Naive thymus-derived CD8-positive, alpha-beta T cell (primary cell): ENCODE results near the gene TNK2. TPM values are rescaled to one million over a fixed set of nuclear protein-coding genes. Genes with fewer than 3 reads are reported as not detected.
A peak's percentile ranks its signal among the peaks of the same experiment; 100 is the strongest.
"Not testable (repeated sequence)": the region's sequence is repeated elsewhere in the genome, so short reads cannot be mapped to it uniquely, and the experiment has no call there.

Experiments
- ATAC-seq, 2 donors: fragments of 150-1000 bp; cut with Tn5 transposase in 1 of 2; sonication (Bioruptor Pico), chemical (Tn5 transposase) in 1 of 2; 1 replicate in 1 of 2; 2 replicates in 1 of 2; pipeline ENCODE4 v1.10.0; 2021; ENCODE audit warnings: mild to moderate bottlenecking in 2 of 2, moderate library complexity in 2 of 2
- POLR2A ChIA-PET: fragments of 350-600 bp; sonication (Branson Sonifier 250); formaldehyde crosslinking; loops from one replicate; lab custom pipeline; 2021; ENCODE audit warnings: antibody characterized with exemption; lab: Charles Lee
- DNase-seq, 10 donors: peaks; one replicate each; pipeline versions ENCODE4 v3.0.0 to v3.0.0-alpha.2; 2020 to 2022
- H3K27ac Mint-ChIP-seq, 10 donors: one replicate each; pipeline ENCODE4 v1.8.0; 2020 to 2022; ENCODE audit warnings: mild to moderate bottlenecking in 10 of 10, mixed read lengths in 10 of 10, moderate library complexity in 4 of 10, inconsistent platforms in 1 of 10
- H3K27me3 Mint-ChIP-seq, 5 donors: one replicate each; pipeline ENCODE4 v1.8.0; 2021 to 2022; ENCODE audit warnings: mixed read lengths in 5 of 5
- H3K36me3 Mint-ChIP-seq, 3 donors: one replicate each; pipeline ENCODE4 v1.8.0; 2020 to 2022; ENCODE audit warnings: mixed read lengths in 3 of 3, mild to moderate bottlenecking in 2 of 3, inconsistent platforms in 1 of 3
- H3K4me1 Mint-ChIP-seq, 4 donors: one replicate each; pipeline ENCODE4 v1.8.0; 2021 to 2022; ENCODE audit warnings: mixed read lengths in 4 of 4
- H3K4me3 Mint-ChIP-seq, 10 donors: one replicate each; pipeline ENCODE4 v1.8.0; 2020 to 2022; ENCODE audit warnings: mild to moderate bottlenecking in 10 of 10, mixed read lengths in 10 of 10, moderate library complexity in 6 of 10, inconsistent platforms in 1 of 10
- H3K9me3 Mint-ChIP-seq, 9 donors: one replicate each; pipeline ENCODE4 v1.8.0; 2020 to 2022; ENCODE audit warnings: mixed read lengths in 9 of 9, mild to moderate bottlenecking in 3 of 9, inconsistent platforms in 1 of 9, moderate library complexity in 1 of 9
- polyA plus RNA-seq, 3 donors: library from polyadenylated mRNA; unstranded; fragments of 300-500 nt; fragmentation: Illumina TruSeq; gene quantifications; one replicate each; pipeline ENCODE4 v1.2.3, GENCODE V29; 2021
- total RNA-seq, 8 experiments: library from RNA in 2 of 8; stranded (reverse) in 2 of 8; gene quantifications; one replicate each; pipeline ENCODE4 v1.2.3 and lab custom pipeline; 2021 to 2026

The TNK2 gene
- total and polyA plus RNA-seq, 5 experiments from 2014 or later: 1.3 to 149 (median 2.5) TPM

DNA sequence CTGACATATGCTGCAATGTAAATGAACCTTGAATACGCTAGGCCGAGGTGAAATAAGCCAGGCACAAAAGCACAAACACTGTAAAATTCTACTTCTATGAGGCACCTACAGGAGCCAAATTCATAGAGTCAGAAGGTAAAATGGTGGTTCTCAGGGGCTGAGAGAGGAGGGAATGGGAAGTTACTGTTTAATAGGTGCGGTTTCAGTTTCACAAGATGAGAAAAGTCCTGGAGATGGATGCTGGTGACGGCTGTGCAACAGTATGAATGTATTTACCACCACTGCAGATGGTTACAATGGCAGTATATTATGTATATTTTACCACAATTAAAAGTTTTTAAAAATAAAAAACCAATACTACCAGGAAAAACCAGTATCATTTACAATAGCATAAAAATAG, 4.0 kb downstream of the TNK2 start:
- no peak for ATAC-seq
- peaks cover 46 to 83% (median 77%) of the 10 kb centered on the region in 4 donors for H3K4me1 Mint-ChIP-seq
- H3K27ac Mint-ChIP-seq: peak overlapping the region in 6 of 10 donors; percentile 43 to 100 (median 78)
- H3K4me3 Mint-ChIP-seq: peak overlapping the region in 2 of 10 donors; percentile 39 to 98
- H3K9me3 Mint-ChIP-seq: no peaks in the 10 kb centered on the region
- POLR2A ChIA-PET: no interaction called here
- no peaks in the 10 kb centered on the region for H3K27me3 Mint-ChIP-seq
- no peak for DNase-seq
- peaks cover 0 to 2% (median 2%) of the 10 kb centered on the region in 3 donors for H3K36me3 Mint-ChIP-seq

DNA sequence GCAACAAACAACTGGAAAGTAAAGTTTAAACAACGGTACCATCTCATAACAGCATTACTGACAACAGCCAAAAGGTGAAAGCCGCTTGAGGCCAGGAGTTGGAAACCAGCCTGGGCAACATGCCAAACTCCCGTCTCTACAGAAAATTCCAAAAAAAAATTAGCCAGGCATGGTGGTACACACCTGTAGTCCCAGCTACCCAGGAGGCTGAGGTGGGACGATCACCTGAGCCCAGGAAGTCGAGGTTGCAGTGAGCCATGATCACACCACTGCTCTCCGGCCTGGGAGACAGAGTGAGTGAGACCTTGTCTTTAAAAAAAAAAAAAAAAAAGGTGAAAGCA, 4.4 kb downstream of the TNK2 start:
- Mint-ChIP-seq H3K9me3 (no peaks in the 10 kb centered on the region), H3K4me3 (peak overlapping the region in 3 of 10 donors; percentile 6 to 52 (median 26)), H3K36me3 (peaks cover 0 to 2% (median 2%) of the 10 kb centered on the region in 3 donors), H3K27me3 (no peaks in the 10 kb centered on the region), H3K27ac (peak overlapping the region in 5 of 10 donors; percentile 20 to 99 (median 43)), H3K4me1 (peaks cover 46 to 87% (median 78%) of the 10 kb centered on the region in 4 donors)
- ATAC-seq (no peak), DNase-seq (no peak)
- POLR2A ChIA-PET: no interaction called here

DNA sequence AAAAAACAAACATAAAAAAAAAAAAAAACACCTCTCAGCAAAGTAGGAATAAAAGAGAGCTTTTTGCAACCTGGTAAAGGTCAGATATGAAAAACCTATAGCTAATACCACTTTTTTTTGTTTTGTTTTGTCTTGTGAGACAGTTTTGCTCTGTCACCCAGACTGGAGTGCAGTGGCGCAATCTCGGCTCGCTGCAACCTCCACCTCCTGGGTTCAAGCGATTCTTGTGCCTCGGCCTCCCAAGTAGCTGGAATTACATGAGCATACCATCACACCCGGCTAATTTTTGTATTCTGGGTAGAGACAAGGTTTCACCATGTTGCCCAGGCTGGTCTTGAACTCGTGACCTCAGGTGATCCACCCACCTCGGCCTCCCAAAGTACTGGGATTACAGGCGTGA, 5.7 kb downstream of the TNK2 start:
- DNase-seq, POLR2A ChIA-PET, ATAC-seq, H3K27me3 Mint-ChIP-seq, H3K9me3 Mint-ChIP-seq, H3K36me3 Mint-ChIP-seq: not testable (repeated sequence)
- Mint-ChIP-seq H3K4me3 (peak overlapping the region in 1 of 10 donors; percentile 48), H3K4me1 (peaks cover 46 to 90% (median 79%) of the 10 kb centered on the region in 4 donors), H3K27ac (peak overlapping the region in 1 of 10 donors; percentile 99)

DNA sequence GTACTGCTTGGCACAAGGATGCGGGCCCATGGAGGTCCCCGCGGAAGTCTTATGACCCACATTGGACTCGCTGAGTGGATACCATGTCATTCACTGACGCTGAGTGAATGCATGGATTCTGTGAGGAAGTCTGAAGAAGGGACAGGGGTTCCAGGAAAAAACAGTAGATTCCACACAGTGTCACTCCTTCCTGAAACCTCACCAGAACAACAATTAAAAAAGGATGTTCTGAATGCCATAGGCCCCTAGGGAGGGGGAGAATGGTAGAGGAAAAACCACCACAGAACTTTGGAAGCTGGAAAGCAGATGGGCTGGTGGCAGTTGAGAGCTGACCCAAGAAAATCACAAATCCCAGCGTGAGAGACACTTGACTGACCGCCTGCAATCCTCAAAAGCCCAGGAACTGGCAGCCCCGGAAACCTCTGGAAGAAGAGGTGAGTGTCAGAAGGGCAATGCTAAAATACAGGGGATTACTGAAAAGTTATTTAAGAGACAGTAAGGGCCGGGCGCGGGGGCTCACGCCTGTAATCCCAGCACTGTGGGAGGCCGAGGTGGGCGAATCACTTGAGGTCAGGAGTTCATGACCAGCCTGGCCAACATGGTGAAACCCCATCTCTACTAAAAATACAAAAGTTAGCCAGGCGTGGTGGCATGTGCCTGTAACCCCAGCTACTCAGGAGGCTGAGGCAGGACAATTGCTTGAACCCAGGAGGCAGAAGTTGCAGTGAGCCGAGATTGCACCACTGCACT, 6.3 kb downstream of the TNK2 start:
- H3K36me3 Mint-ChIP-seq, ATAC-seq, DNase-seq, POLR2A ChIA-PET, H3K4me3 Mint-ChIP-seq, H3K27me3 Mint-ChIP-seq, H3K9me3 Mint-ChIP-seq: not testable (repeated sequence)
- peak overlapping the region in 1 of 10 donors; percentile 83 for H3K27ac Mint-ChIP-seq
- H3K4me1 Mint-ChIP-seq: peaks cover 48 to 95% (median 79%) of the 10 kb centered on the region in 4 donors

DNA sequence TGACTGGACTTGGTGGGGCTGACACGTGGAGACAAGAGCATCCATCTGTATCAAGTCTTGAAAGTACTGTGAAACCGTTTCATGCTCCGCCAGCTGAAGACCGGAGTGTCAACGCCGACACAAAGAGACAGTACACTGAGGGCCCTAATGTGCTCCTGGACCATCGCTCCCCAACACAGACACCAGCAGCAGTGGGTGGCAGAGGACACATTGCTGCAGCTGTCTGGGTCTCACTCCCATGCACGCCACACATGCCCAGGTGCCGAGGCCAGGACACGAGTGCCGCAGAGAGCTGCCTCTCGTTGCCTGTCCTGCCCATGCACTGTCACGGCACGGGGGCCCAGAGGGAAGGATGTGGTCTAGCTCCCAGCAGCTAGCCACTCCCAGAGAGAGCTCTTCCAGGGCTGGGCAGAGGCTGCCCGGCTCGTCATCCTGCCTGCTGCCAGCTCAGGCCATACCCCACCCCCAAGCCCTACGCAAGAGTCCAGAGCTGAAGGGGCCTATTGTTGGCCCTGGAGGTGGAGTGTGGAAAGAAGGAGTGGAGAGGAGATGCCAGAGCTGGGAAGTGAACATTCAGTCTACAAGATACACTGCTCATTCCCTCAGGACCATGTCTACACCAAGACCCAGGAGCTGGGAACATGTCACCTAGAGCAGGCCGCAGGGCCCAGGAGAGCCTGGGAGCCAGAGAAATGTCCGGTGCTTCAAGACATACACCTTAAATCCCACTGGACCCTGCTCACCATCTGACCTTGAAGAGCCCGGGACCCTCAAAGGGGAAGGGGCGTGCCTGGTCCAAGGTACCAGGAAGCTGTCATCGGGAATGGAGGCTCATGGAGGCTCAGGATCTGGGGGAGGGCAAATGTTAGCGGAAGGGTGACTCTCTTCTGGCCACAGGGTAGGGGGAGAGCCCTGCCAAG, 7.7 kb downstream of the TNK2 start:
- Mint-ChIP-seq H3K27ac (peak overlapping the region in 9 of 10 donors; percentile 41 to 86 (median 80)), H3K27me3 (no peaks in the 10 kb centered on the region), H3K36me3 (peaks cover 0 to 2% (median 2%) of the 10 kb centered on the region in 3 donors), H3K9me3 (no peaks in the 10 kb centered on the region), H3K4me1 (peaks cover 46 to 92% (median 77%) of the 10 kb centered on the region in 4 donors), H3K4me3 (peak overlapping the region in 8 of 10 donors; percentile 22 to 65 (median 54))
- DNase-seq: peak in 4 of 10 donors; percentile 21 to 32 (median 27)
- peak in 1 of 2 donors; percentile 29 for ATAC-seq
- POLR2A ChIA-PET: interaction anchor here (0.7 to 1.5 kb wide), 3 partner anchors 8 to 11 kb away, joined by 3 to 9 read pairs (median 3); partner anchors contain the start of gene TNK2

DNA sequence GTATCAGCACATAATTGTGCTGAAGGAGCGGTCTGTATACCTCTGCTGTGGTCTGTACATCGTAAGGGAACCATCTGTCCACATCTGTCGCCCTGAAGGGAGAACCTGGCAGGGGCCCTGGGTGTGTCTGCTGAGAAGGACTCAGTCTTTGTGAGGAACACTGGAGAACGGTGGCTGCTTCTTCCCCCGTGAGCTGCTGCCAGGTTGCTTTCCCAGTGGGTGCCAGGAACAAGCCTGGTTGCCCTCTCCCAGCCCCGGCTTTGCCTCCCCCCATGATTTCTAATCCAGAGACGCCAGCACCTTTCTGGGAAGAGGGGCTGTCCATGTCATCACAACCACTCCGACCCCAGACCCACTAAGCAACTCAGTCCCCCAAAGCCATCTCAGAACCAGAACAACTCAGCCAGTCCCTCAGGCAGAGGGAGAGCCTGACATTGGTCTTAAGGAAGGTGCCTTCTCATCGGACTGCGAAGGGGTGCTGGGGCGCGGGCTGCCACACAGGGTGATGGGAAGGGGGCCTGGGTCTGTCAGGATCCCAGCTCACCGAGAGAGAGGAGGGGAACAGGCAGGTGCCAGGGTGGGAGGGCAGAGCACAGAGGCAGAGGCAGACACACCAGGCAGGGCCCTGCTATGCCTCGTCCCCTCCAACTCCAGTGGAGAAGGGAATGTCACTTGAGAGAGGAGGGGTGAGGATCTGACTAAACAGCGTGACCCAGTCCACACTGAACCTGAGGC, 8.5 kb downstream of the TNK2 start:
- peaks cover 0 to 2% (median 2%) of the 10 kb centered on the region in 3 donors for H3K36me3 Mint-ChIP-seq
- POLR2A ChIA-PET: interaction anchor here (1.5 to 8.8 kb wide), 2 partner anchors 8 to 9 kb away, joined by 9 to 241 read pairs; partner anchors contain the start of gene TNK2
- H3K4me3 Mint-ChIP-seq: peak overlapping the region in 8 of 10 donors; percentile 22 to 65 (median 51)
- H3K27ac Mint-ChIP-seq: peak overlapping the region in 7 of 10 donors; percentile 52 to 86 (median 81)
- no peak for DNase-seq
- peaks cover 43 to 85% (median 73%) of the 10 kb centered on the region in 4 donors for H3K4me1 Mint-ChIP-seq
- no peak for ATAC-seq
- H3K9me3 Mint-ChIP-seq: no peaks in the 10 kb centered on the region
- H3K27me3 Mint-ChIP-seq: no peaks in the 10 kb centered on the region

DNA sequence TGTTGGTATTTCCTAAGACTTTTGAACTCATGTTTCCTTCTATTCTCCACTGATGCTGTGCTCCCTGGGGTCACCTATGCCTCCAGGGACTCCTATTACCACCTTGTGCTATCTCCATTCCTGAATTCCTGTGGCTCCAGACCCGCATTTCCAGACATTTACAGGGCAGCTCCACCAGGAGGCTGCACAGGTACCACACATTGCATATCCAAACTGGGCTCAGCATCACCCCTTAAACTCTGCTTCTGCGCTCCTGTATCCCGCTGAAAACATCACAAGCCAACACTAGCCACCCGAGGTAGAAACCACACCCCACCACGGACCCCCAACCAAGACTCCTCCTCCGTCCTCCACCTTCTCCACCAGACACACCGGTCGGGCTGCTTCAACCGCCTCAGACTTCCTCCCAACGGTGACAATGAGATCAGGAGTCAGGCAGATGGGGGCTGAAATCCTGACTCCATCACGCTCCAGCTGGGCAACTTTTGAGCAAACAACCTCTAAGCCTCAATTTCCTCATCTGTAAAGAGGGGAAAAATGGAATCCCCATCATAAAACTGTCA, 10.4 kb downstream of the TNK2 start:
- Mint-ChIP-seq H3K27me3 (no peaks in the 10 kb centered on the region), H3K27ac (peak overlapping the region; percentile 75 to 96 (median 88)), H3K9me3 (no peaks in the 10 kb centered on the region), H3K36me3 (peaks cover 0 to 2% (median 2%) of the 10 kb centered on the region in 3 donors), H3K4me3 (peak overlapping the region; percentile 39 to 93 (median 66)), H3K4me1 (peaks cover 44 to 84% (median 68%) of the 10 kb centered on the region in 4 donors)
- ATAC-seq: no peak
- POLR2A ChIA-PET: interaction anchor here (5.5 to 8.8 kb wide), 2 partner anchors 10 to 16 kb away, joined by 53 to 241 read pairs; partner anchors contain the start of gene TNK2
- DNase-seq: no peak

DNA sequence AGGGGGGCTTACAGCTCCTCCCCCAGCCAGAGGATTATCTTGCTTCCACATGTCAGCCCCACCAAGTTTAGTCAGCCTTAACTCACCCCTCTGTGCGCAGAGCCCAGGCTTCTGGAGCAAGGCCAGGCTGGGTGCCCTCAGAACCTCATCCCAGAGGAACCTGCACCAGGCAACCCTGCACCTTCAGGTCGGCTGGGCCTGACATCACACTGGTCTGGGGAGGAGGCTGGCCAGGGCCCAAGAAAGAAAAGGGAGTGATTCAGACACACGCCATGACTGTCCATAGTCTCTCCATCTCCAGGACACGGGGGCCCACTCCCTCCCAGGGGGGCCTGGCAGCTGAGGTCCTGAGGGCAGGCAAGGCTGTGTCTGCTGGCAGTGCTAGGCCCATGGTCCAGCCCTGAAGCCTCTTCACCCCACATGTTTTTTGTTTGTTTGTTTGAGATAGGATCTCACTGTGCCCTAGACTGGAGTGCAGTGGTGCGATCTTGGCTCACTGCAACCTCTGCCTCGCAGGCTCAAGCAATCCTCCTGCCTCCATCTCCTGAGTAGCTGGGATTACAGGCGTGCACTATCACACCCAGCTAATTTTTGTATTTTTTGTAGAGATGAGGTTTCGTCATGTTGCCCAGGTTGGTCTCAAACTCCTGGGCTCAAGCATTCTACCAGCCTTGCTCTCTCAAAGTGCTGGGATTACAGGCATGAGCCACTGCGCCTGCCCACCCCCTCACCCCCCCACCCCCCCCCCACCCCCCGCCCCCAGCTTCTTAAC, 11.1 kb downstream of the TNK2 start:
- H3K9me3 Mint-ChIP-seq: no peaks in the 10 kb centered on the region
- ATAC-seq (no peak), DNase-seq (no peak)
- peak overlapping the region; percentile 56 to 98 (median 96) for H3K27ac Mint-ChIP-seq
- POLR2A ChIA-PET: interaction anchor here (2.0 to 8.8 kb wide), 3 partner anchors 10 to 47 kb away, joined by 5 to 241 read pairs (median 53); partner anchors contain the start of gene TNK2
- peaks cover 44 to 80% (median 67%) of the 10 kb centered on the region in 4 donors for H3K4me1 Mint-ChIP-seq
- H3K36me3 Mint-ChIP-seq: peaks cover 0 to 2% (median 2%) of the 10 kb centered on the region in 3 donors
- H3K27me3 Mint-ChIP-seq: no peaks in the 10 kb centered on the region
- peak overlapping the region; percentile 84 to 94 (median 90) for H3K4me3 Mint-ChIP-seq

DNA sequence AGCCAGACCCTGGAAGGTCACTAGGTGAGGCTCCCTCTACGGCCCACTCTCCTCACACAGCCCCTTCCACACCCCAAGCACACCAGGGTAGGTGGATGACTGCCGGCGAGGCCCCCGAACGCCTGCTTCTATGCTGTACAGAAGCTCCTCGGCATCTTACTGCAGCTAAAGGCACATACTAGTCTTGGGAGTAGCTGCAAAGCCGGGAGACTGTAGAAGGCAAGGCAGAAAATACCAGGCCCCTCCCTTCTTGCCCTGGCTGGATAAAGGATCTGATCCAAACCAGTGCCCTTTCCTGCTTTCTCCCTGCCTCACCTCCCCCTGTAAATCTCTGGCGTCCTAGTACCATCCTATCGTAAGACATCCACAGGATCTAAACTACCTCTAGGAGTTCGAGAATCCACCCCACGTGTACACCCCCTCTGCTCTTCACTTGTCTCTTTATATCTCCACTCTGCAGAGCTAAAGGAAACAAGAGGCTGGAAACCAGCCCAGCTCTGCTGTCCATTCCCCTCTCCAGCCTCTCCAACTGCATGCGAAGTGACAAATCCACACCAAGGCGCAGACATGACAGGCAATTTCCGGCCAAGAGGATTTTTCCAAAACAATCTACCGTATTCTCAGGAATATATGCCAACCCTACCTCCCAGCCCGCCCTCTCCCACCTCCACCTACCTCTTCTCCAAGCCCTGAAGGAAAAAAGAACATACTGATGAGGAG, 11.8 kb downstream of the TNK2 start:
- ATAC-seq: peak in 1 of 2 donors; percentile 15

DNA sequence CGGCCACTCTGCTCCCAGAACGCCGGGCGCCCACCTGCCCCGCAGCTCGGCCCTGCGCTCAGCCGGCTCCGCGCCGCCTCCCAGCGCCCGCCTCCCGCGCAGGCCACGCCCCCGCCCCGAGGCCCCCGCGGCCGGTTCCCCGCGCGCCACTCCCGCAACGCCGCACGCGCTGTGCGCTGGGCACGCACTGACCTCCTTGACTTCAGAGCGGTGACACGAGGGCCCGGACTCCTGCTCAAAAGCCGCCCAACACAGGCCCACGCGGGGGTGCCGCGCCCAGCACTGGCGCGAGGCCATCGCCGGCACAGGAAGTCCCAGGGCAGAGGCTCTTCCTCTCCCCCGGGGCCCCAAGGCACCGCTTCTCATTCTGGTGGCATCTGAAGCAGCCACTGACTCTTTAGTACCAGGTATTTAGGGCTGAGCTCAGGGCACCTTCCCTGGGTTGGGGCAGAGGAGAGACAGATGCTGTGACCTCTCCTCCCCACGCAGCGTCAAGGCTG, 12.4 kb downstream of the TNK2 start:
- peak; percentile 53 to 85 (median 70) for DNase-seq
- Mint-ChIP-seq H3K27ac (peak overlapping the region; percentile 93 to 98 (median 96)), H3K36me3 (peaks cover 0 to 2% (median 0%) of the 10 kb centered on the region in 3 donors), H3K4me1 (peaks cover 34 to 69% (median 57%) of the 10 kb centered on the region in 4 donors), H3K4me3 (peak overlapping the region; percentile 84 to 94 (median 91)), H3K27me3 (no peaks in the 10 kb centered on the region), H3K9me3 (no peaks in the 10 kb centered on the region)
- POLR2A ChIA-PET: interaction anchor here (0.6 to 8.8 kb wide), 8 partner anchors 12 to 353 kb away, joined by 3 to 241 read pairs (median 4); partner anchors contain the start of genes PPP1R2 and TNK2
- ATAC-seq: peak; percentile 75 to 76

More for the DNA sequence above, 11.8 kb downstream of the TNK2 start:
- POLR2A ChIA-PET: interaction anchor here (0.6 to 8.8 kb wide), 8 partner anchors 11 to 353 kb away, joined by 3 to 241 read pairs (median 4); partner anchors contain the start of genes PPP1R2 and TNK2
- no peaks in the 10 kb centered on the region for H3K27me3 Mint-ChIP-seq
- H3K4me1 Mint-ChIP-seq: peaks cover 40 to 75% (median 63%) of the 10 kb centered on the region in 4 donors
- no peaks in the 10 kb centered on the region for H3K9me3 Mint-ChIP-seq
- H3K27ac Mint-ChIP-seq: peak overlapping the region; percentile 93 to 98 (median 96)
- H3K36me3 Mint-ChIP-seq: peaks cover 0 to 2% (median 0%) of the 10 kb centered on the region in 3 donors
- peak overlapping the region; percentile 84 to 94 (median 90) for H3K4me3 Mint-ChIP-seq
- peak in 1 of 10 donors; percentile 36 for DNase-seq
